Skeletal muscle cell (primary cell): ENCODE results near the gene CDC5L.

Source experiments
- DNase-seq: peaks from one replicate; pipeline ENCODE4 v3.0.0-alpha.2; 2010; ENCODE audit warnings: low read depth
- H3K4me3 ChIP-seq: 2 replicates; pipeline ENCODE4 v1.5.1; 2011; ENCODE audit warnings: low read depth, mild to moderate bottlenecking, control low read depth, low read length, moderate library complexity

The CDC5L gene

GRCh38 chr6:44468835-44469234, 81.3 kb downstream of the CDC5L start:
- no peak overlapping the region for H3K4me3 ChIP-seq
- DNase-seq = no peak

- no peak overlapping the region for H3K4me3 ChIP-seq
- DNase-seq = no peak
These were observed 82.6 kb downstream of the CDC5L start for GRCh38 chr6:44470115-44470464.

GRCh38 chr6:44470746-44471145, 83.2 kb downstream of the CDC5L start:
- DNase-seq = no peak
- H3K4me3 ChIP-seq = no peak overlapping the region

- no peak for DNase-seq
- H3K4me3 ChIP-seq = no peak overlapping the region
These were observed 83.9 kb downstream of the CDC5L start for GRCh38 chr6:44471271-44471981.

- H3K4me3 ChIP-seq = no peak overlapping the region
- no peak for DNase-seq
These were observed 84.9 kb downstream of the CDC5L start for GRCh38 chr6:44472250-44472945.

- no peak overlapping the region for H3K4me3 ChIP-seq
- DNase-seq = no peak
These were observed 86.1 kb downstream of the CDC5L start for GRCh38 chr6:44473393-44474189.

- DNase-seq = no peak
- H3K4me3 ChIP-seq = no peak overlapping the region
These were observed 86.7 kb downstream of the CDC5L start for GRCh38 chr6:44474190-44474631.

GRCh38 chr6:44474643-44475042, 87.1 kb downstream of the CDC5L start:
- no peak for DNase-seq
- no peak overlapping the region for H3K4me3 ChIP-seq

- no peak overlapping the region for H3K4me3 ChIP-seq
- DNase-seq = no peak
These were observed 87.9 kb downstream of the CDC5L start for GRCh38 chr6:44475417-44475778.

GRCh38 chr6:44475779-44476434, 88.4 kb downstream of the CDC5L start:
- DNase-seq = no peak
- no peak overlapping the region for H3K4me3 ChIP-seq

GRCh38 chr6:44476849-44477248, 89.3 kb downstream of the CDC5L start:
- DNase-seq = no peak
- H3K4me3 ChIP-seq = no peak overlapping the region

- no peak overlapping the region for H3K4me3 ChIP-seq
- no peak for DNase-seq
These were observed 89.9 kb downstream of the CDC5L start for GRCh38 chr6:44477293-44477894.

- H3K4me3 ChIP-seq = no peak overlapping the region
- DNase-seq = no peak
These were observed 90.7 kb downstream of the CDC5L start for GRCh38 chr6:44478158-44478557.

GRCh38 chr6:44478591-44479254, 91.2 kb downstream of the CDC5L start:
- DNase-seq = no peak
- no peak overlapping the region for H3K4me3 ChIP-seq

GRCh38 chr6:44480097-44480541, 92.6 kb downstream of the CDC5L start:
- H3K4me3 ChIP-seq = no peak overlapping the region
- DNase-seq = no peak

GRCh38 chr6:44481056-44481455, 93.5 kb downstream of the CDC5L start:
- DNase-seq = no peak
- no peak overlapping the region for H3K4me3 ChIP-seq

- no peak overlapping the region for H3K4me3 ChIP-seq
- no peak for DNase-seq
These were observed 94.3 kb downstream of the CDC5L start for GRCh38 chr6:44481760-44482159.

- H3K4me3 ChIP-seq = no peak overlapping the region
- no peak for DNase-seq
These were observed 98.3 kb downstream of the CDC5L start for GRCh38 chr6:44485601-44486401.
